Right lung (tissue), 10 donors: Measurements from ENCODE around the gene BRME1. TPM values are rescaled to one million over a fixed set of nuclear protein-coding genes. Genes with fewer than 3 reads are reported as not detected.

Source experiments
- DNase-seq, 2 donors: peaks; one replicate each; pipeline ENCODE4 v3.0.0-alpha.2; 2013
- long read RNA-seq, 8 donors: transcript quantifications; one replicate each; lab custom pipeline, GENCODE V29; 2026
- polyA plus RNA-seq, 5 donors: library from polyadenylated mRNA; unstranded; fragments of 120-200 nt; gene quantifications; one replicate each; pipeline versions ENCODE4 v1.2.1 to v1.2.3, GENCODE V29; 2013; ENCODE audit warnings: inconsistent platforms in 1 of 5, low replicate concordance in 1 of 5; ENCODE audit not compliant: insufficient read length in 5 of 5, insufficient read depth in 1 of 5

BRME1 gene
- polyA plus RNA-seq: 1 to 10 TPM; 6.5 to 9.8 (median 7.7) TPM
- long read RNA-seq, donor 1, partial matches to known transcripts: 24 of 25 reads
- long read RNA-seq, donor 1, other reads (novel, unspliced or antisense): 0 of 25 reads
- long read RNA-seq, donor 2: 0 reads
- long read RNA-seq, donor 3, partial matches to known transcripts: 24 of 24 reads
- long read RNA-seq, donor 3, other reads (novel, unspliced or antisense): 0 of 24 reads
- long read RNA-seq, donor 4: 0 reads
- long read RNA-seq, donor 5, partial matches to known transcripts: 0 of 1 reads
- long read RNA-seq, donor 5, other reads (novel, unspliced or antisense): 0 of 1 reads
- long read RNA-seq, donor 6, partial matches to known transcripts: 26 of 30 reads
- long read RNA-seq, donor 6, other reads (novel, unspliced or antisense): 0 of 30 reads
- long read RNA-seq, donor 7, partial matches to known transcripts: 0 of 2 reads
- long read RNA-seq, donor 7, other reads (novel, unspliced or antisense): 0 of 2 reads
- long read RNA-seq, donor 8: 0 reads

GRCh38 chr19:13905634-13906520 lies at the start of gene BRME1, which contains the start of gene CC2D1A:
BRME1 (minus strand) TSS chr19:13906117; CDS start chr19:13904892, 1,225 bp downstream.
CC2D1A (plus strand) TSS chr19:13906201; CDS start chr19:13906442, 241 bp downstream.
- DNase-seq: peak; percentile 79 to 85

GRCh38 chr19:13954185-13954584 lies 48.3 kb upstream of the BRME1 start:
- no peak for DNase-seq

GRCh38 chr19:13952931-13953531 lies 47.1 kb upstream of the BRME1 start:
- DNase-seq: no peak

- peak; percentile 99 to 100 for DNase-seq
Measured at GRCh38 chr19:13952154-13952930, 46.4 kb upstream of the BRME1 start, which contains the start of gene DCAF15. DCAF15 (plus strand) TSS chr19:13952509; CDS start chr19:13952513, 4 bp downstream.

- DNase-seq: no peak
Measured at GRCh38 chr19:13951799-13952153, 45.9 kb upstream of the BRME1 start.

GRCh38 chr19:13951043-13951442 lies 45.1 kb upstream of the BRME1 start:
- no peak for DNase-seq

DNA sequence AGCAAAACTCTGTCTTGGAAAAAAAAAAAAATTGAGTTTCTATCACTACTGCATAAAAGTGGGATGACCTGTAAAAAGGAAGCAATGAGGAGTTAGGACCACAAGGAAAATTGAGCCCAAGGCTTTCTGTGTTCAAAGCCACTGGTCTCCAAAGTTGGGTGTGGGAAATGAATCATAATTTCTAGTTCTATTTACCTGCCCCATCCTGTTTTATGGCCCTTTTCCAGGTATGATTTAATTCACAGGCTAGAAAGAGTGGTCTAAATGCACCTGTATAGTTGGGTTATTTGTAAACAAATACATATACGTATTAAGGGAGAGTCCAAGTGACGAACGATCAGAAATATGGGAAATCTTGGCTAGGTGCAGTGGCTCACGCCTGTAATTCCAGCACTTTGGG lies 40.5 kb upstream of the BRME1 start:
- no peak for DNase-seq

DNA sequence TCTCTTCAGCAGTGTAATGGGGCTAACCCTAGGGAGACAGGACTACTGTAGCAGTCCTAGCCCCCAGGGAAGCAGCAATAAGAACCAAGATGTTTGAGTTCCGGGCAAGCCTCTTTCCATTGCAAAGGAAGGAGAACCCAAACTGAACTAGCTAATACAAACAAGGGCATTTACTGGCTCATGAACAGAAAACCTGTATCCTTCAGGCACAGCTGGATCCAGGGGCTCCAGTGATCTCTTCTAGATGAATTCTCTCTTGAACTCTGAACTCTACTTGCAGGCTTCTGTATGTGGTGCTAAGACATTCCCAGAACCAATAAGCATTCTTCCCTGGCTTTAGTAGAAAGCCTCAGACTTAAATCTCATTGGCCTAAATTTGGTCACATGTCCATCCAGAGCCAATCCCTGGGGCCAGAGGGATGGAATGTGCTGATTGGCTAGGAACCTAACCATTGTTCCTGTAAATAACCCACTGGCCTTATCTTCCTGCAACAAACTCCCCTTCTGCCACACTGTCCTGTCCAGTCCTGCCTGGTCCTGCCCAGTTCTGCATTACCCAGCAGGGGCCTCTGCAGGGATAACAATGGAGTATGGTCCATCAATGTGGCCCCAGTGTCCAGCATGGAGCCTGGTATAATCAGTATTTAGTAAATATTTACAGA lies 36.2 kb upstream of the BRME1 start:
- DNase-seq: no peak

DNA sequence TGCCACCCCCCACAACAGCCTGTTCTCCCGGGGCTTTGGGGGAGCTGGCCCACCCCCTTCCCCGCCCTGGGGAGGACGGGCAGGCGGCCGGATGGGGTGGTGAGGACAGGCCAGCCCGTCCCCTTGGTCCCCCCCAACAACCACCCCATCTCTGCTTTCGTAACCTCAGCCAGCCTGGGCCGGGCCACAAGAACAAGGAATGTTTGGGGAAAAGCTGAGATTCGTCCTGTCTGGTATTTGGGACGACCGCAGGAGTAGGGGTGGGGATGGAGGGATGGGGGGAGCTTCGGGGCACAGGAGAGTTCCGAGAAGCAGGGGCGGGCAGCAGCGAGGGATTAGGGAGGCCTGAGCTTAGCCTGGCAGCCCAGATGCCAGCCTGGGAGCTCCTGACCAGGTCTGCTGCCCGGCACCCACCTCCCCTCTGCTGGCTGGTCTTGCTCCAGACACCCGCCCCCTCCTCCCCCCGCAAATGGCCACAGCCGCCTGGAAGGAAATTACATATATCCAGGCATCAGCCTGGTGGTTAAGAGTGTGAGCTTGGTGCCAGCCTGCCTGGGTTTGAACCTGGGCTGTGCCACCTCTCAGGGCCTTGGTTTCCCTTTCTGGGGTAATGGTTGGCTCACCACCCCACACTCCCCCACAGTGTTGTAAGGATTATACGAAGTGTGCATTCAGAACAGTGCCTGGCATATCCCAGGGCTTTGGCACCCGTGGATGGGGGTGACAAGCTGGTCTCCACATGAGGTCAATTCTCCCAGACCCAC lies 32.6 kb upstream of the BRME1 start, which contains the start of gene PODNL1:
Gene PODNL1 (minus strand): TSS at position 117 of the 764 bp plus-strand sequence. CDS start 236 bp downstream, outside the sequence.
- DNase-seq: peak in 1 of 2 donors; percentile 44

- no peak for DNase-seq
Measured at GRCh38 chr19:13937479-13938300, 31.8 kb upstream of the BRME1 start.

- DNase-seq: no peak
Measured at GRCh38 chr19:13935765-13936510, 30.0 kb upstream of the BRME1 start.

GRCh38 chr19:13934785-13935109 lies 28.8 kb upstream of the BRME1 start:
- DNase-seq: no peak

DNA sequence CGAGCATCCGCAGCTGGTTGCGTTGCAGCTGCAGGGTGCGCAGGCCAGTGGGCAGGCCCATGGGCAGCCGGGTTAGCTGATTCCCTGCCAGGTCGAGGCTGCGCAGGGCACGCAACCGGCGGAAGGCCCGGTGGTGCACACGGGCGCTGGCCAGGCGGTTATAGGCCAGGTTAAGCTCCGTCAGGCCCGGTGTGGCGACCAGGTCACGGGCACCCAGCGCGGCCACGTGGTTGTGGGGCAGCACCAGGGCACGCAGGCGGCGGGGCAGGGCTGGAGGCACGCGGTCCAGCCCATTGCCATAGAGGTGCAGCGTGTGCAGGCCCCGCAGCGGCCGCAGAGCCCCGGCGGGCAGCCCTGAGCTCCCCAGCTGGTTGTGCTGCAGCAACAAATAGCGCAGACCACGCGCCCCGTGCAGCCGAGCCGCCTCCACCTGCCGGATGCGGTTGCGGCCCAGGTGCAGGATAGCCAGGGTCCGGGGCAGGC lies 27.0 kb upstream of the BRME1 start:
- DNase-seq: no peak

GRCh38 chr19:13932149-13932637 lies 26.3 kb upstream of the BRME1 start:
- no peak for DNase-seq

DNA sequence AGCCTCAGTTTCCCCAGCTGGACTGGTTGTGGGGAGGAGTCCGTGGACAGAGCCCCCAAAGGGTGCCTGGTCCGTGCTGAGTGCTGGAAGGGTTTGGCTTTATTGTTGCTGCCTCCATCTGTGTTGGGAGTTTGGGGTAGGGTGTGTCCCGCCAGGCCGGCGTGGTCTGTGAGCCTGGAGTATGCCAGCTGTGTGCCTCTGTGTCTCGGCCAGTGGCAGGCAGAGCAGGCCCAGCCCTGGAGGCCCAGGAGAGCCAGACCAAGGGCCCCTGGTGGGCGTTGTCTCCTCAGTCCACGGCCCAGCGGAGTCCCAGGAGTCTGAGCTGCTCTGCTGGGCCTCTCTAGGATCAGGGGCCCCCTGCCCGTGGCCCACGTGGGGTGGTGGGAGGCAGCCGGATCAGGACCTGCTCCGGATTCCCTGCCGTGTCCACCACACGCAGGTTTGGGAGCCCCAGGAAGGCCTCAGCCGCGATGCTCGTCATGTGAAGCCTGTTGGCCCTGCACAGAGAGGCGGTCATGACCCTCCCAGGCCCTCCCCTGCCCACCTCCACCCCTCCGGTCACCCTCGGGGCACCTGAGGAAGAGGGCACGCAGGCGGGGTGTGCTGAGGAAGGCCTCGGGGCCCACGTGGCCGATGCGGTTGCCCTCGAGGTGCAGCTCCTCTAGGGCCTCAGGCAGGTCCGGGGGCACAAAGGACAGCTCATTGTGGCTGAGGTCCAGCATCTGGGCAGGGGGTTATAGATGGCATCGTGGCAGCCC lies 25.7 kb upstream of the BRME1 start:
- no peak for DNase-seq

DNA sequence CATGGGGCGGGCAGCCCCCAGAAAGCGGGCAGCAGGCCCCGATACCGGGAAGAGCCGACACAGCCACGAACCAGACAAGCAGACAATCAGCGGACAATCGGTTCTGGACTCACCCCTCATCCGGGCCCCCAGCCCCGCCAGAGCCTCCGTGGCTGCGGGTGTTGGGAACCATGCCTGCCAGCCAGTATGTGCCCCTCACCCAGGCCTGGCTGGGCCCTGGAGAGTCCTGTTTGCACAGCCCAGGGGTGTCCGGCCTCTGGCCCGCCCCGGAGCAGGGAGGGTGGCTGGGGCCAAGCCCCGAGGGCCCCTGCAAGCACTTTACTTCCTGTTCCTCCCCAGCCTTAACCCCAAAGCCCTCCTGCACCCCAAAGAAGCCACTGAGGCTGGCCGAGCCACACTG lies 24.5 kb upstream of the BRME1 start:
- no peak for DNase-seq

DNA sequence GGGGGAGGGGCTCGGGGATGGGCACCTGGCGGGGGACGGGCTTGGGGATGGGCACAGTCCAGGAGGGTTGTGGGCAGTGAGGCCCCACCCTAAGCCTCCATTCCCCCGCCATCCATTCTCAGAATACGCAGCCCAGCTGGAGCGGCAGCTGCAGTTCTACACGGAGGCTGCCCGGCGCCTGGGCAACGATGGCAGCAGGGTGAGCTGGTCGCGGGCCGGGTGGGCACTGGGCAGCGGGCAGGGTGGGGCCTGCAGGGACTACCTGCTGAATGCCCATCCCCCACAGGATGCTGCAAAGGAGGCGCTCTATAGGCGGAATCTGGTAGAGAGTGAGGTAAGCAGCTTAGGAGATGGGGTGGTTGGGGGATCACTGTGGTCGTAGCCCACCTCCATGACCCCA lies 24.0 kb upstream of the BRME1 start:
- DNase-seq: no peak
